Measurements from ENCODE around the gene MORC3.
A peak's percentile ranks its signal among the peaks of the same experiment; 100 is the strongest.

Gene MORC3

GRCh38 chr21:36419241-36419640 lies 99.2 kb downstream of the MORC3 start:
- no peak overlapping the region for H3K4me3 ChIP-seq (replicated peaks in 1 of 2; ENCODE audit: low read depth in 2 of 2, low read length in 2 of 2)
- no peak for TF ChIP-seq CTCF (IDR thresholded peaks at IDR 0.05; ENCODE audit: low read depth, low read length)
- DNase-seq (ENCODE audit: low read depth in 2 of 2), result no peak

- DNase-seq (ENCODE audit: low read depth in 2 of 2), result peak; percentile 95 to 96
- TF ChIP-seq CTCF (IDR thresholded peaks at IDR 0.05; ENCODE audit: low read depth, low read length), result peak; percentile 84
- no peak overlapping the region for H3K4me3 ChIP-seq (replicated peaks in 1 of 2; ENCODE audit: low read depth in 2 of 2, low read length in 2 of 2)
These were observed 100.0 kb downstream of the MORC3 start for GRCh38 chr21:36419996-36420395.

- no peak for DNase-seq (ENCODE audit: low read depth in 2 of 2)
- TF ChIP-seq CTCF (IDR thresholded peaks at IDR 0.05; ENCODE audit: low read depth, low read length), result no peak
- H3K4me3 ChIP-seq (replicated peaks in 1 of 2; ENCODE audit: low read depth in 2 of 2, low read length in 2 of 2), result no peak overlapping the region
These were observed 100.8 kb downstream of the MORC3 start for GRCh38 chr21:36420571-36421339.

- peak; percentile 86 for TF ChIP-seq CTCF (IDR thresholded peaks at IDR 0.05; ENCODE audit: low read depth, low read length)
- H3K4me3 ChIP-seq (replicated peaks in 1 of 2; ENCODE audit: low read depth in 2 of 2, low read length in 2 of 2), result no peak overlapping the region
- DNase-seq (ENCODE audit: low read depth in 2 of 2), result peak; percentile 76 to 88
These were observed 102.5 kb downstream of the MORC3 start for GRCh38 chr21:36422279-36423098.

- no peak overlapping the region for H3K4me3 ChIP-seq (replicated peaks in 1 of 2; ENCODE audit: low read depth in 2 of 2, low read length in 2 of 2)
- no peak for DNase-seq (ENCODE audit: low read depth in 2 of 2)
- TF ChIP-seq CTCF (IDR thresholded peaks at IDR 0.05; ENCODE audit: low read depth, low read length), result no peak
These were observed 103.9 kb downstream of the MORC3 start for GRCh38 chr21:36423771-36424433.

- no peak for TF ChIP-seq CTCF (IDR thresholded peaks at IDR 0.05; ENCODE audit: low read depth, low read length)
- H3K4me3 ChIP-seq (replicated peaks in 1 of 2; ENCODE audit: low read depth in 2 of 2, low read length in 2 of 2), result no peak overlapping the region
- DNase-seq (ENCODE audit: low read depth in 2 of 2), result no peak
These were observed 104.6 kb downstream of the MORC3 start for GRCh38 chr21:36424592-36424991.

Measured in cardiac fibroblast (primary cell).